HG03442 (cell line): ENCODE data around the gene DHRS11.

Experiments used
- ATAC-seq: cut with Tn5 transposase; IDR thresholded peaks from one replicate; pipeline ENCODE4 v1.9.1; 2021; ENCODE audit warnings: mild to moderate bottlenecking, moderate library complexity; ENCODE audit not compliant: unreplicated experiment

Gene DHRS11

GRCh38 chr17:36591434-36592315 lies at the start of gene DHRS11:
DHRS11 (plus strand) TSS chr17:36591879; CDS start chr17:36592010, 131 bp downstream.
- peak; percentile 75 for ATAC-seq

- ATAC-seq = no peak
These were observed 48.9 kb upstream of the DHRS11 start for GRCh38 chr17:36542755-36543154.

GRCh38 chr17:36544044-36544306 lies 47.7 kb upstream of the DHRS11 start:
- no peak for ATAC-seq

GRCh38 chr17:36544307-36545076 lies 47.2 kb upstream of the DHRS11 start, which contains the start of gene GGNBP2:
GGNBP2 (plus strand) TSS chr17:36544919; CDS start chr17:36545725, 806 bp downstream.
- ATAC-seq = peak; percentile 50

- ATAC-seq = peak; percentile 37
These were observed 46.6 kb upstream of the DHRS11 start for GRCh38 chr17:36545077-36545464.

GRCh38 chr17:36545465-36546417 lies 45.9 kb upstream of the DHRS11 start:
- ATAC-seq = peak; percentile 53

- ATAC-seq = no peak
These were observed 45.1 kb upstream of the DHRS11 start for GRCh38 chr17:36546418-36547093.

- no peak for ATAC-seq
These were observed 43.9 kb upstream of the DHRS11 start for GRCh38 chr17:36547776-36548175.

GRCh38 chr17:36550491-36551417 lies 40.9 kb upstream of the DHRS11 start:
- no peak for ATAC-seq

GRCh38 chr17:36553459-36553858 lies 38.2 kb upstream of the DHRS11 start:
- ATAC-seq = no peak

GRCh38 chr17:36566081-36566480 lies 25.6 kb upstream of the DHRS11 start:
- ATAC-seq = no peak

- no peak for ATAC-seq
These were observed 16.7 kb upstream of the DHRS11 start for GRCh38 chr17:36575028-36575427.

- no peak for ATAC-seq
These were observed 14.9 kb upstream of the DHRS11 start for GRCh38 chr17:36576793-36577192.

- no peak for ATAC-seq
These were observed 13.0 kb upstream of the DHRS11 start for GRCh38 chr17:36578671-36579070.

GRCh38 chr17:36583787-36584186 lies 7.9 kb upstream of the DHRS11 start:
- ATAC-seq = no peak

GRCh38 chr17:36586138-36586537 lies 5.5 kb upstream of the DHRS11 start:
- ATAC-seq = no peak

- no peak for ATAC-seq
These were observed 1.6 kb upstream of the DHRS11 start for GRCh38 chr17:36590082-36590481.

GRCh38 chr17:36592316-36592715 lies 637 bp downstream of the DHRS11 start:
- ATAC-seq = no peak

- no peak for ATAC-seq
These were observed 1.1 kb downstream of the DHRS11 start for GRCh38 chr17:36592716-36593321.
